Activated CD4-positive, alpha-beta T cell treated with anti-CD3 and anti-CD28 coated beads for 48 hours (primary cell): Measurements from ENCODE around the gene AGMO.

Experiments
- DNase-seq: peaks from one replicate; pipeline ENCODE4 v3.0.0-alpha.2; 2020

The AGMO gene

DNA sequence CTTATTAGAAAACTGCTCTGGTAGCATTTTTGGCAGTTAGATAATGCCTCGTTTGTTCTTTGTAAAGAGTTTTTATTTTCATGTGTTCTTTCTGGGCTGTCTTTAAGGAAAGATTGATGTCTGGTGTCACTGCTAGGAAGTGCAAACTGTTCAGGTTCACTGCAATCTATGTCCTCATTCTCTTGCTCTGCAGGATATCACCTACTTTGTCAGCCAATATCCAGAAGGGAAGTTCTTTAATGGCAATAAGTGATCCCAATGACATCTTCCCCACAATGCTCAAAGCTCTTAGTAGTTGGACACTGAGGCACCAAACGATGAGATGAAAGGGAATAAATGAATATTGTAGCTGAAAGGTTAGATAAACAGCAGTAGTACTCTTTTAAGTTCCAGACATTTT lies 115.1 kb downstream of the AGMO start:
- DNase-seq, result no peak

DNA sequence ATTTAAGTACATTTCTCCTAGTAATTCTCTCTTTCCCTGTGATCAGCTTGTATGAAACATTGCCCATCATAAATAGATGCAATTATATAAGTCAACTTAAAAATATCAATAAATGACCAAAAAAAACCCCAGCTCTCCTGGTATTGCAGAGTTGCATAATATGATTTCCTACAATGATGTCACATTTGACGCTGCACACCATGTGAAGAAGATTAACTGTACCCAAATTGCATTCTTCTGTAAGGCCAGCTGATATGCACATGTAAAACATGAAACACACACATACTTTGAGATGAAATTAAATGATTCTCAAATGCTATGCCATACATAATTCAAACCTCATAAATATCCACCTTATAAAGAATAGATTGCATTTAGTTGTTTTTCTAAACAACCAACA lies 115.5 kb downstream of the AGMO start:
- no peak for DNase-seq

DNA sequence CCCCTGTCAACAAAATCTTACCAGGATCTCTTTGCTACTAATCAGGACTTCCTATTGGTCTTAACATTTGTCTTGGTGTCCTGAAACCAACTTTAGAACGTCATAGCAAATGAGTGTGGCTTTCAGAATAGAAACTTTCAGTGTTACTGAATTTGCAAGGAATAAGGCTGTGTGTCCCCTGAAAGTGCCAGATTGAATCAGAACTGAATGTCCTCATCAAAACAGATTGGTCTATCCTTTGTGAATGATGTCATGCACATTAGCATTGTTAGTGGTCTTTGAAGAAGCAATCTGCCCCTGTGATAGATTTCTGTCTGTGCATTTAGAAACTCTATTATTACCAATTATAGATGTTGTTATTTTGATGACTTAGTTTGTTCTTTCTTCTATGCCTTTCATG lies 119.9 kb downstream of the AGMO start:
- DNase-seq, result no peak

DNA sequence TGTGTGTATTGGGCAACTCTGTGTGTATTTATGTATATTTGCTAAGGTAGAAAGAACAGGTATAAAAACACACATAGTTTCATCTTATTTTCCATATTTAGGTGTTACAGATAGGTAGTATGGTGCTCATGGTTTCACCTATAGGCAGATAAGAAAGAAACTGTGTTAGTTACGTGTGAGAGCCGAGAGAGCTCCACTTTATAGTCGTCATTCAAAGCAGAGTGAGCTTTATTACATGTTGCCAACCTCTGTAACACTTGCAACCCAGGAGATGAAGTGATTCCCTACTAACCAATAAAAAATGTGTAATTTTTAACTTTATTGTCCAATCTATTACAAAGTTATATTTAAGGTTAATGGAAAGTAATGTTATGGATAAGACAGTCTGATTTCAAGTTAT lies 121.3 kb downstream of the AGMO start:
- DNase-seq, result no peak

DNA sequence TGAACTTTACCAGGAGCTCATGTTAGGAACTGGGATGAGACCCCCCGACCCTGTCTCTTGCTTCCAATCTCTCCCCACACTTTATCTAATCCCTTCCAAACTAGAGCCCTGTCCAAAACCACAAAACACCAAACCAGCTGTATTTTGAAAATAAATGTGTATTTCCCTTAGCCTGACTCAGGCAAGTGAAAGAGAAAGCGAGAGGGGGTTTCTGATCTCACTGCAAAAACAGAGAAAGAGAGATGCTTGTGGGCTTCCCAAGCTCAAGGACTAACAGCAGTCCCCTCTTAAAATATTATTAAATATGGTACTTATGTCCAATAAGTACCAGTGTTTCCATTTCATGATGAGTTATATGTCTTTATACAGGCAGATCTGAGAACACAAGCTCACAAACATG lies 122.0 kb downstream of the AGMO start:
- no peak for DNase-seq

DNA sequence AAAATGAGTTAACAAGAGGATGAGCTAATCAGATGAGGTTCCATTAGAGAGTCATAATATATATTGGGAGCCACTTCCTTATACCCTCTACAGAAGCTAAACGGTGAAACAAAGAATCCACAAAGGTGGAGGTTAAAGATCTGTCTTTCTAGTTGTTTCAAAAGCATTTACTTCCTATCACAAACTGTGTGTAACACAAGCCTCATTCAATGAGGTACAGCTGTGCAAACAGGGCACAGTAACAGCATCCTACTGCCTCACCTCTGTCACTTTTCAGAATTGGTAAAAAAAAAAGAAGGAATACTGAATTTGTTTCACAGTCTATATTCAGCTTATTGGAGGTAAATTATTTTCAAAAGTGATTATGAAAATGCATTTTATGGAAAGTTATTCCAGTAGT lies 128.7 kb downstream of the AGMO start:
- DNase-seq, result no peak

DNA sequence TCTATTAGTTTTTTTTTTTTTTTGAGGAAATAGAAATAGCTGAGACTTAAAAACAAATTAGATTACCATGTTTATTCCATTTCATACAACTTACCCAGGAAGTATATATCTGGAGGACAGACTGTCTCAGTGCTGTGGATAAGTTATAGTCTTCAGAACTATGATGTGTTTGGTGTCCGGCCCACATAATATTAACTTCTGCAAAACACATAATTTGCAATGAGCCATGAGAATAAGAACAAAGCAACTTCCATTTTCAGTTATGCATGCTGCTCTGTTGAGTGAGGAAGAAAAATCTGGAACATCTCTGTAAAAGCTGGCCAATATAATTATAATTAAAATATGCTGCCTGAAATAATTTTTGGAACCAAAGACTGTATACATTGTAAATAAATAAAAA lies 130.9 kb downstream of the AGMO start:
- DNase-seq, result no peak

DNA sequence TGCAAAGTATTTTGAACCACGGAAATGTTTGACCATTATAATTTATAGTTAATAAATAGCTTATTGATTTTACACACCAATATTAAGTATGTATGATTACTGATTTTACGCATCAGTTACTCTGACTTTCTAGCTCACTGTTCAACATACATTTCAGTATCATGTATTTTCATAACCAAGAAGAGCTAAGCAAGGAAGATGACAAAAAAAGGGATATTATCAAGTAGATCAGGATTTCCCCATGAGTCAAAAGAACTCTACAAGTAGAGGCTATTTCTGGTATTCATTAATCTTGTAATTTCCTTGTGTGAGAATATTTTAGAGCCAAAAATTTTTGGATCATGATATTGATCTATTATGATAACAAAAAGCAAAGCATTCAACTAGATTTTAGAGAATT lies 131.6 kb downstream of the AGMO start:
- no peak for DNase-seq

DNA sequence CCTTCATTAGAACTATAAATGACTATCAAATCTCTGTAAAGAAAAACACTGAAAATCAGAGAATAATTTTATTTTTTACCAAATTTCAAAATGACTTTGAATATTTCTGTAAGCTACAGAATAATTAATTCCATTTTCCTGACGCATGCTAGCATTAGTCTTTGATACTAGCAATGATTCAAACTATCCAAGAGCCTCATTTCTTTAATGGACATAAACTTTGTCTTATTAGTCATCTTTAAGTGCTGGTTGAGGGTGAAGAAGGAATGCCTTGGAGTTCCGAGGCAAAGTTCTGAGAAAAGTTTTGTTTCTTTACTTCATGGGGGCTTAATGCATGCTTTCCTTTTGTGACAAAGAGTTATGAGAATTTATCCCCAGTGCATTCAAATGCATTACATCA lies 137.3 kb downstream of the AGMO start:
- no peak for DNase-seq

DNA sequence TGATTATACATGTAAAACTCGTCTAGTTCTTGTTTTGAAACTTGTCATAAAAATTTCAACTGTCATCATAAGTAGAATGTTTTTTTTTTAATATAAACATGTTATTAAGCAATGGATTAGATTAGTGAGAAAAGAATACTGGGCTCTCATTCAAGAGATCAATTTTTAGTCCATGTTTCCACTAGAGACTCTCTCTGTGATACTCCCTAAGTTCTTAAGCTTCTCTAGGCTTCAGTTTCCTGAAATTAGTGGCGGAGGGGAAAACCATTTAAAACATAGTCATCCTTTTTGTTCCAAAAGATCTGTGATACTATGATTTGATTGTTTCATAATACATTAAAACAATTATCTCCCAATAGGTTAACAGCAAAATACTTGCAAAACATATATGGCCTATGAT lies 142.2 kb downstream of the AGMO start:
- DNase-seq, result no peak

DNA sequence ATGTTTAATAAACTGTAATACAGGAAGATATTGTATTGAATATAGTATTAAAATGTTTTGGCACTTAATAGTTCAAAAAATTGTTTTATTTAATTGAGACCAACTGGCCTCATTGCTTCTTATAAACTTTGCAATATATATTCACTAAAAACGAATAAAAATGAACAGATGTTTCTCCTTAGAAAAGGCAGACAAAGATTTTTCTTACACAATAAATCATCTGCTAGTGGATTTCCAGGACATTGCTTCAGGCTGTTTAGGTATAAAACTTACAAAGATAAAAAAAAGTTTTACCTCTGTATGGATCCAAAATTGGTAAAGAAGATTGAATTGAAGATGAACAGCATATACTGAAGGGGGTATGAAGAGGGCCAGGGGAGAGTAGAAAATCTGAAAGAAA lies 143.6 kb downstream of the AGMO start:
- no peak for DNase-seq

DNA sequence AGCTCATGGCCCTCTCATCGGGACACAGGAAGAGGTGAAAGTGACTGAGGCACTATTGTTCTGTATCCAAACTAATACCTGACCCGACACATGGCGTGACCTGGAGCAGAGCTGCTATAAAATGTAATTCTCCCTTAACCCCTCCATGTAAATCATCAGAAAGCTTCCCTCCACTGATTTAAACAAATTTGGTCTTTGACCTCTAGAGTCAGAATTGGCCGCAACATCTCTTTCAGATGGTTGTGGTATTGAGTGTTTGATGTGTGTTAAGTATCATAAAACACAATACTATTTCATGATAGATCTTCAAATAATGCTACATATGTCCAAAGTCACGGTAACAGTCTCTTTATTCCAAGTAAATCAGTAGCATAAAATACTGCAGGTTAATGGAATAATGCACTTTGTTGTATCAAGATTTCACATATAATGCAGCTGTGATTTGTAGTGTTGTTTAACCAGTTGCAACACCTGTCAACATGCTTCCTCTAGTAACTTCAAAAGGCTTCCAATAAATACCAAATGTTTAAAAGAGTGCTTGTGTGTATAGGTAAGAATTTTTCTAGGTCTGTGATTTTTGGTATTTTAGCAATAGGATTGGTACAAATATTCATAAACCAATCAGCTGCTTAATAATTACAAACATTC lies 144.3 kb downstream of the AGMO start:
- DNase-seq, result no peak

DNA sequence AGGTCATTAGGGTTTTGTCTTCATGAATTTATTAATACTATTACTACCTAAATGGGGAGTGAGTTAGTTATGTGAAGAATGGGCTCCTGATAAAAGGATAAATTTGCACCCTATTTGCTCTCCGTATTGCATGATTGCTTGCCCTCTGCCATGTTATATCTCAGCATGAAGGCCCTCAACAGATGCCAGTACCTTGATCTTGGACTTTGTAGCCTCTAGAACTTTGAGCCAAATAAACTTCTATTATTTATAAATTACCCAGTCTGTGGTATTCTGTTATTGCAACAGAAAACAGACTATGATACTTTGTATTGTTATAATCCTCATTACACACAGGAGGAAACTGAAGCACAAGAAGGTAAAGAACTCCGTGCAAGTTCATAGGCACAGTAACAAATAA lies 150.8 kb downstream of the AGMO start:
- no peak for DNase-seq

DNA sequence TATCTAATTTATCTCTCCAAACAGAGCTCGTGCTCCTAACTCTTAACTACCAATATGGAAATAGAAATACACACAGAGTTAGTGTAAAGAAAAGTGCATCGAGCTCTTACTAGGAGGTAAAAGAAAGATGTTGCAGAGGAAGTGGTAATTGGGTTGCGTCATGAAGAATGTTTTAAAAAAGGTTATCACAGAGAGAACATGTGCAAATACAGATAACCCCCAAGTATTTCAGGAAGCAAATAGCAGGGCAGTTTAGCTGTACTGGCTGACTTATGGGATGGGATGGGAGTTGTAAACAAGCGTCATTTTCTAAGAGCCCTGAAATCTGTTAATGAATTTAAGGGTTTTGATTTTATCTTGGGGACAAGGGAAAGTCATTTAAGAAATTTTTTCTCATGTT lies 153.9 kb downstream of the AGMO start:
- DNase-seq, result no peak

DNA sequence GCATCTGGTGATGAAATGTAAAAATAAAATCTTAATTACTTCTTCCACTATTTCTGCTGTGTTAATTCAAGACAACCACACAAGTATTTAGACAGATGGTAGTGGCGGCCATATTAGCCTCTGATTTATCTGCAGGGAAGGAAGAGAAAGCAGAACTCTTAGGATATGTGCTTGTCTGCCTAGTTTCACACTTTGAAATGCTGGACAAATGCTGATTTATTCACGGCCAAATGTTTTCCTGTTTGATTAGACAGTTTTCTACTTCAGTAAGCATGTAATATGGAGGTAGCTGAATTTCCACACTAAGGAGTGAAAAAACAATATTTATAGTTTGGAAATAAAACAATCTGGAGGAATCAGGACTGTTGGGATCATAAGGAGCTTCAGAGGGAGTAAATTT lies 158.1 kb downstream of the AGMO start:
- DNase-seq, result no peak

DNA sequence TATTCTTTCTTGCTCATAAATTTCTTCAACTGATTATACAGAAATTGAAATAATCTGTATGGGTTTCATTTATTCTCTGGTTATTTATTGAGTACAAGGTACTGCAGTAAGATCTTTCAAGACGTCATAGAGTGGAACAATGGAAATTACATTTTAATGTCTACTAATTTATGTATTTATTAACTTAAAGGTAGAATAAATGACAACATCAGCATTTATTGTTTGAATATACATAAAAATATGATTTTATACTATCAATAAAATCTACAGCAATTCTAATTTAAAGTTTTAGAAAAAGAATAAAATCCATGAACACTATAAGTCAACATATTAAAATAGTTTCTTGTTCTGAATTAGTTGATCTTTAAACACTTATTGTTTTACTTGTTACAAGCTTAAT lies 158.5 kb downstream of the AGMO start:
- no peak for DNase-seq

DNA sequence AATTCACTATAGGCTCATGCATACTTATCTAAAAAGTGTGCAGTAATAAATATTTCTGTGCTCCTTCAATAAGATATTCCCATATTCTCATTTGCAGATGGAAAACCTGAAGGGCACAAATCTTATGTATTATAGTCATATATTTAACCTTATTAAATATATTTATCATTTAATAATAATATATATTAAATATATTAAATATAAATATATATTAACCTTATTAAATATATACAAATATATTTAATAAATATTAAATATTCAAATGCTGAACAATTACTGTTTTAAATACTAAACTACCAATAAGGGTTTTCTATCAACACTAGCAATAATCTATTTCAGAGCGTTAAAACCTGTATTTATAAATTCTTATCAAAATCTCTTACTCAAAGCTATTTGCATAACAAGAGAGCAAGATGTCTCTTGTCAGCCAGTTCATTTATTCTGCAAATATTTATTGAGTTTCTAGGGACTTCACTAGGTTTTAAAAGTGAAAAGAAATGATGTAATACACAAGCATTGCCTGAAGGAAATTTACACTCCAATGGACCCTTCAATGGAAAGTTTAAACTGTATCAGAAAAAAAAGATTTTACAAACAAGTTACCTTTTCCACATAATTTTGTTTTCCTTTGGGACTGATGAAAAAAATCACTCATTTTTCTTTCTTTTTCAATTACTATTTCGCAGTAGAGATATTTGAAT lies 159.2 kb downstream of the AGMO start:
- no peak for DNase-seq

DNA sequence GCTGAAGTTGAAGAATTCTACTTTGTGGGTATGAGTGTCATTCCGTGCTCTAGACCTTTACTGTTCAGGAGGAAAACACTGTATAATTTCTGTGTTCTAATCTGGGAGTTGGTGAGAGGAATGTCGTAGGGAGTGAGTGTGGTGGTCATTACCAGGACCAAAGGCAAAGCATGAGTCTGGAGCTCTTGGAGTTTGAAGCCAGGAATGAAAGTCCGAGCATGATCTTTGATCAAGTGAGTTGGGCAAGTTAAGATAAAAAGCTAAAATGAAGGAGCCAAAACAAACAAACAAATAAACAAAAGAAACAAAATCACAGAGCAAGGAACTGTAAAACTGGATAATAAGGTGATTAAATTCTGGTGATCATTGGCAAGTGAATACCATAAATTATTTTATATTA lies 161.4 kb downstream of the AGMO start:
- no peak for DNase-seq

DNA sequence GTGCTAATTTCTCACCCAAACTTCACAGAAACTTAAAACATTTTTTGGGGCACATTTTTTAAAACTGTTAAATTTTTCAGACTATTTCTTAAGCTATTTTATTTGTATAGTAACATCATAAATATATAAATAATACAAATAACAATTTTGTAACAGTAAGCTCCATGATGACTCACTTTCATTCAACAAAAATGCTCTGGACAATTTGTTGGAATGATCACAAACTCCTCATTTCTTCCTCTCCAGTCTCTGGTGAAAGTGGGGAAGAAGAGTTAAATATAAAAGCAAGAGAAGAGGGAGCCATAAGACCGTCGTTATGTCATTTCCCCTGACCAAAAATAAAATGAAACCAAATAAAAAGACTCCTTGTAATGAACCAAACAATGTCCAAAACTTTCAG lies 162.4 kb downstream of the AGMO start:
- no peak for DNase-seq

DNA sequence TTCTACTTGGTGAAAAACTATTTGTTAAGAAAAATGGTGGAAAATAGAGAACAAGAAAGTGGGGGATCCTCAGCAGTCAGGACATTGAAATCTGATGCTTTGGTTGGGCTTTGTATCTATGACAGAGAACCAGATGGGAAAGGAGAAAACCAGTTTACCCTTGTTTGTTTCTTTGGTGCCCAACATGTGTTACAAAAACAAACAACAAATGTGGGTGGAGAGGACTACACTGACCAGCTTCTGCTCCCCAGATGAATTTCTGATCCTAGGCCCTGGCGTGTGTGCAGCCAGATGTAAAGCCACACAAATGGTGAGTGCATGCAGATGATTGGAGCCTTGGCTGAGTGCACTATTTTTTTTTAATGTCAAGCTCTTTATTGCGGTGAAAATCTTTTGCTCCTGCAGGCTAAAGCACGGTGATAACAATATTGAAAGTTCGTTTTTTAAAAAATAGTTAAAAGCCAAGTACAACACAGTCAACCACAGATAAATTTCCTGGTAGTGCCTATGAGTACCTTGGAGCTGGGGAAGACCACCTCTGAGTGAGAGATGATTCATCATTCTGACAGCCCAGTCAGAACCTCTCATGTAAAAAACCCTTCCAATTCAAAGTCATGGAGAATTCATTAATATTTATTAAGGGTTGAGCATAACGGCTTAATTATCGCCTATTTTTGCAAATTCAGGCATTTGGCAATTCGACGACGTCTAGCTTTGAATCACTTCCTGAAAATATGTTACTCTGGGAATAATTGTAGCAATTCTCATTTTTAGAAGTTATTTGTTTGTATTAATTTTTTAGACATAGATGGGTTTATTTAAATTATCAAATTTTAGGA lies 163.7 kb downstream of the AGMO start:
- no peak for DNase-seq

DNA sequence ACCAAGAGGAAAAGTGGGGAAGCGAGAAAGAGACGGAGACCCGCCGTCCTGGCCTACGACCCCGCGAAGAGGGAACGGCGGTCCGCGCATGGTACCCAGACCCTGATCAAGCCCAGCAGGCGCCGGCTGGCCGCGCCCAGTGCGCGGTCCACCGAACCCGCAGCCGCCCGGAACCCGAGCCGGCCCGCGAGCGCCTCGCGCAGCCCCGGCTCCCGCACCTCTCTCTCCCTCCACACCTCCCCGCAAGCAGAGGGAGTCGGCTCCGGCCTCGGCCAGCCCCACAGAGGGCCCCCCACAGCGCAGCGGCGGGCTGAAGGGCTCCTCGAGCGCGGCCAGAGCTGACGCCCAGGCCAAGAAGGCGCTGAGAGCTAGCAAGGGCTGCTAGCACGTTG lies 164.7 kb downstream of the AGMO start:
- DNase-seq, result no peak

DNA sequence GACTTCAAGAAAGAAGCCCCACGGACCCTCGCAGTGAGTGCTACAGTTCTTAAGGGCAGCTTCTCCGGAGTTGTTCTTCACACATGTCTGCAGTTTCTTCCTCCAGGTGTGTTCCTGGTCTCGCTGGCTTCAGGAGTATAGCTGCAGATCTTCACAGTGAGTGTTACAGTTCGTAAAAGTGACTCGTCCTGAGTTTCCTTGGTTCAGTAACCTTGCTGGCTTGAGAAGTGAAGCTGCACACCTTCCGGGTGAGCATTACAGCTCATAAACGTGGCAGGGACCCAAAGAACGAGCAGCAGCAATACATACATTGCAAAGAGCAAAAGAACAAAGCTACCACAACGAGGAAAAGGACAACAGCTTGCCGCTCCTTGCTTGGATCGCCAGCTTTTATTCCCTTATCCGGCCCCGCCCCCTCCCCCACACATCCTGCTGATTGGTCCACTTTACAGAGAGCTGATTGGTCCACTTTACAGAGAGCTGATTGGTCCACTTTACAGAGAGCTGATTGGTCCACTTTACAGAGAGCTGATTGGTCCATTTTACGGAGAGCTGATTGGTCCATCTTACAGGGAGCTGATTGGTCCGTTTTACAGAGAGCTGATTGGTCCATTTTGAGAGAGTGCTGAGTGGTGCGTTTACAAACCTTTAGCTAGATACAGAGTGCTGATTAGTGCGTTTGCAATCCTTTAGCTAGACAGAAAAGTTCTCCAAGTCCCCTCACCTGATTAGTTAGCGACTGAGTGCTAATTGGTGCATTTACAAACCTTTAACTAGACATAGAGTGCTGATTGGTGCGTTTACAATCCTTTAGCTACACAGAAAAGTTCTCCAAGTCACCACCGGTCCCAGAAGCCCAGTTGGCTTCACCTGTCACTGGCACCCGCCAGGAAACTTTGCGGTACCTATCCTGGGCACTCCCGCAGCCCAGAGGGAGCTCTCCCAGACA lies 165.3 kb downstream of the AGMO start:
- DNase-seq, result no peak

DNA sequence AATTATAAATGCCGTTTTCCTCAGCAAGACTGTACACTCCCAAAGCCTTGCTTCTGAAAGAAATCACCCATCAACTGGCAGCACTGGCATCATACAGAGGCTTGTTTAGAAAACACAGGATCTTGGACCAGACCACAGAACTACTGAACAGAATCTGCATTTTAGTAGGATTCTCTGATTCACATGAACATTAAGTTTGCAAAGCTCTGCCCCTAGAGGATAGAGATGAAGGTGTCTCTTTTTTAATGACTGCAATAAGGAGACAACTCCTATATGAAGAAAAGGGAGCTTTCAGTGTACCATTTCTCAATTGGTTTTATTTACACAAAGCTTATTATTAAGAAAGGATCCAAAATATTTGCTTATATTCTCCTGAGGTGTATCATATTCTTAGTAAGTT lies 172.7 kb downstream of the AGMO start:
- DNase-seq, result no peak
